Esophagus squamous epithelium (tissue), 4 donors: ENCODE results near the gene CRTAC1.

ENCODE experiments used
- CTCF ChIP-seq, 6 experiments: fragments of 450-650 bp in 4 of 6; fragments of 200-600 bp in 2 of 6; sonication (generic) in 2 of 6; IDR thresholded peaks; one replicate each; pipeline ENCODE4 v1.5.1; 2016 to 2019; ENCODE audit warnings: antibody characterized with exemption in 6 of 6, mild to moderate bottlenecking in 4 of 6, moderate library complexity in 4 of 6
- POLR2A ChIP-seq, 4 donors: fragments of 450-650 bp; IDR thresholded peaks; one replicate each; pipeline ENCODE4 v1.6.1; 2017; ENCODE audit warnings: antibody characterized with exemption in 4 of 4, mild to moderate bottlenecking in 4 of 4, moderate library complexity in 3 of 4

- TF ChIP-seq CTCF (IDR thresholded peaks at IDR 0.05) (no peak), POLR2A (IDR thresholded peaks at IDR 0.05) (no peak)
Observed at GRCh38 chr10:97999923-98000248, 30.5 kb downstream of the CRTAC1 start.
